Cardiac muscle cell (in vitro differentiated cells and primary cell): ENCODE results near the gene MYL11. TPM values are rescaled to one million over a fixed set of nuclear protein-coding genes. Genes with fewer than 3 reads are reported as not detected.
A peak's percentile ranks its signal among the peaks of the same experiment; 100 is the strongest.

Experiments
- DNase-seq, 2 donors: peaks; one replicate each; pipeline versions ENCODE4 v3.0.0 to v3.0.0-alpha.2; 2010 to 2017; ENCODE audit warnings: low read depth in 1 of 2, low spot score in 1 of 2
- H3K27ac ChIP-seq: fragments of 200-600 bp; sonication (generic); 2 replicates; pipeline ENCODE4 v1.5.1; 2016
- H3K27me3 ChIP-seq: fragments of 200-600 bp; sonication (generic); 2 replicates; pipeline ENCODE4 v1.6.0; 2016; ENCODE audit warnings: control low read depth
- H3K36me3 ChIP-seq: fragments of 200-600 bp; sonication (generic); 2 replicates; pipeline ENCODE4 v1.5.1; 2016; ENCODE audit warnings: control low read depth
- H3K4me1 ChIP-seq: fragments of 200-600 bp; sonication (generic); 2 replicates; pipeline ENCODE4 v1.8.1; 2017; ENCODE audit warnings: low read depth, mild to moderate bottlenecking, mixed run types
- H3K4me3 ChIP-seq: fragments of 200-600 bp; sonication (generic); 2 replicates; pipeline ENCODE4 v1.5.1; 2016; ENCODE audit warnings: mild to moderate bottlenecking
- H3K9me3 ChIP-seq: fragments of 200-600 bp; sonication (generic); 2 replicates; pipeline ENCODE4 v1.5.1; 2017; ENCODE audit warnings: low read depth, mild to moderate bottlenecking, control low read depth
- polyA plus RNA-seq: library from polyadenylated mRNA; unstranded; fragments of >200 nt; fragmentation: Nextera tagmentation; extraction: Ambion mirVana; gene quantifications from 2 replicates; pipeline ENCODE4 v1.2.1, GENCODE V29; 2016
- total RNA-seq: library from RNA; depleted of rRNA; stranded (reverse); fragments of >200 nt; gene quantifications from 2 replicates; pipeline ENCODE4 v1.2.3, GENCODE V29; 2016
- TF ChIP-seq, protein P1 (sequence below): IDR thresholded peaks from 2 replicates; pipeline ENCODE4 v1.5.1; 2012; ENCODE audit warnings: low read depth, mild to moderate bottlenecking, low read length

Gene MYL11
- total and polyA plus RNA-seq, 2 experiments from 2014 or later, result 5.5 TPM; not detected in 1

GRCh38 chr16:30381291-30382041 is 6.9 kb downstream of the MYL11 start:
- TF ChIP-seq, protein P1, sequence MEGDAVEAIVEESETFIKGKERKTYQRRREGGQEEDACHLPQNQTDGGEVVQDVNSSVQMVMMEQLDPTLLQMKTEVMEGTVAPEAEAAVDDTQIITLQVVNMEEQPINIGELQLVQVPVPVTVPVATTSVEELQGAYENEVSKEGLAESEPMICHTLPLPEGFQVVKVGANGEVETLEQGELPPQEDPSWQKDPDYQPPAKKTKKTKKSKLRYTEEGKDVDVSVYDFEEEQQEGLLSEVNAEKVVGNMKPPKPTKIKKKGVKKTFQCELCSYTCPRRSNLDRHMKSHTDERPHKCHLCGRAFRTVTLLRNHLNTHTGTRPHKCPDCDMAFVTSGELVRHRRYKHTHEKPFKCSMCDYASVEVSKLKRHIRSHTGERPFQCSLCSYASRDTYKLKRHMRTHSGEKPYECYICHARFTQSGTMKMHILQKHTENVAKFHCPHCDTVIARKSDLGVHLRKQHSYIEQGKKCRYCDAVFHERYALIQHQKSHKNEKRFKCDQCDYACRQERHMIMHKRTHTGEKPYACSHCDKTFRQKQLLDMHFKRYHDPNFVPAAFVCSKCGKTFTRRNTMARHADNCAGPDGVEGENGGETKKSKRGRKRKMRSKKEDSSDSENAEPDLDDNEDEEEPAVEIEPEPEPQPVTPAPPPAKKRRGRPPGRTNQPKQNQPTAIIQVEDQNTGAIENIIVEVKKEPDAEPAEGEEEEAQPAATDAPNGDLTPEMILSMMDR, result no peak
- H3K9me3 ChIP-seq, result no peaks in the 10 kb centered on the region
- H3K27me3 ChIP-seq, result no peaks in the 10 kb centered on the region
- peaks cover 9% of the 10 kb centered on the region for H3K4me1 ChIP-seq
- no peaks in the 10 kb centered on the region for H3K36me3 ChIP-seq
- DNase-seq, result no peak
- no peak overlapping the region for H3K4me3 ChIP-seq
- H3K27ac ChIP-seq, result peak overlapping the region; percentile 70

GRCh38 chr16:30382111-30382881 is 7.7 kb downstream of the MYL11 start, which contains the start of gene SEPTIN1:
SEPTIN1 (minus strand) TSS chr16:30382561; CDS start chr16:30382542, 19 bp downstream.
- Histone ChIP-seq H3K27me3 (no peaks in the 10 kb centered on the region), H3K36me3 (no peaks in the 10 kb centered on the region), H3K4me3 (no peak within 1 kb of the TSS), H3K4me1 (peaks cover 7% of the 10 kb centered on the region), H3K27ac (peak within 1 kb of the TSS; percentile 70), H3K9me3 (no peaks in the 10 kb centered on the region)
- DNase-seq, result no peak
- TF ChIP-seq, protein P1, result no peak

- H3K4me3 ChIP-seq, result no peak overlapping the region
- H3K4me1 ChIP-seq, result peaks cover 4% of the 10 kb centered on the region
- DNase-seq, result no peak
- H3K36me3 ChIP-seq, result no peaks in the 10 kb centered on the region
- TF ChIP-seq, protein P1, result no peak
- no peaks in the 10 kb centered on the region for H3K9me3 ChIP-seq
- no peak overlapping the region for H3K27ac ChIP-seq
- H3K27me3 ChIP-seq, result no peaks in the 10 kb centered on the region
Observed at GRCh38 chr16:30383521-30383920, 8.9 kb downstream of the MYL11 start.

DNA sequence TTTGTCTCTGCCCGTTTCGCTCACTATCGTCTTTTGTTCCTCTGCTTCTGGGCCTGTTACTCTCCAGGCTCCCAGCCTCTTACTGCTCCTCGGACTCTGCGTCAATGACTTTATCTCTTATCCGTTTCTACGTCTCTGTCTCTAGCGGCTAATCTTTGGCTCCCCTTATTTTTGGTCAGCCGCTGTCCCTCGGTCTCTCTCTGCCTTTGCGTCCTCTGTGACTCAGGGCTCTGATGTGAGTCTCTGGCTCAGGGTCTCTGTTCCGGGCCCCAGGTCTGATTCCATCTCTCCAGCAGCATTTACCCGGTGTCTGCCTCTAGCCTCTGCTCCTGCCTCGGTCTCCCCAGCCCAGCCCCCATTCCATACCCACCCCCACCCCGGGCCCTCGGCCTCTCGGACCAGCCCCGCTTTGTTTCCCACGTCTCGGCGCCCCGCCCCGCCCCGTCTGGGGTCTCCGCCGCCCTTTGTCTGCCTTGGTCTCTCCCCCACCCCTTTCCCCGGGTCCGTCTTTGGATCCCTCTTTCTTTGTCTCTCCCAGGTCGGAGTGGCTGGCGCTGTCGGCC is 20.1 kb downstream of the MYL11 start:
- no peaks in the 10 kb centered on the region for H3K9me3 ChIP-seq
- H3K4me1 ChIP-seq, result peaks cover 19% of the 10 kb centered on the region
- H3K4me3 ChIP-seq, result peak overlapping the region; percentile 95
- H3K36me3 ChIP-seq, result no peaks in the 10 kb centered on the region
- TF ChIP-seq, protein P1, result no peak
- H3K27me3 ChIP-seq, result no peaks in the 10 kb centered on the region
- H3K27ac ChIP-seq, result peak overlapping the region; percentile 98
- DNase-seq, result peak; percentile 35 to 64

- TF ChIP-seq, protein P1, result no peak
- Histone ChIP-seq H3K4me1 (peaks cover 21% of the 10 kb centered on the region), H3K36me3 (no peaks in the 10 kb centered on the region), H3K9me3 (no peaks in the 10 kb centered on the region), H3K27me3 (no peaks in the 10 kb centered on the region), H3K27ac (peak within 1 kb of the TSS; percentile 98), H3K4me3 (peak within 1 kb of the TSS; percentile 95)
- peak; percentile 94 to 97 for DNase-seq
Observed at GRCh38 chr16:30395155-30395991, 20.8 kb downstream of the MYL11 start, which contains the start of gene ZNF48. ZNF48 (plus strand) TSS chr16:30395420; CDS start chr16:30395795, 375 bp downstream.
